Spleen (tissue), 7 donors: ENCODE results near the gene ETFB.

Experiments used
- CTCF ChIP-seq, 11 experiments: fragments of 200-600 bp in 7 of 11; fragments of 450-650 bp in 4 of 11; sonication (generic) in 4 of 11; IDR thresholded peaks in 8 of 11; conservative IDR thresholded peaks in 3 of 11; 1 replicate in 7 of 11; 2 replicates in 4 of 11; pipeline versions ENCODE4 v1.4.0 to v1.8.0; 2016 to 2021; ENCODE audit warnings: antibody characterized with exemption in 11 of 11, inconsistent platforms in 4 of 11, mild to moderate bottlenecking in 1 of 11
- POLR2A ChIP-seq, 3 donors: fragments of 450-650 bp; IDR thresholded peaks; one replicate each; pipeline ENCODE4 v1.5.1; 2017; ENCODE audit warnings: antibody characterized with exemption in 3 of 3, mild to moderate bottlenecking in 1 of 3
- donor health status: DM: no; HTN: no; CAD: no; lungs with moderate emphysema.
- donor health status: DM: no; HTN: no; CAD: no.
- donor health status: DM: no; HTN: no; CAD: no.

- TF ChIP-seq CTCF (IDR thresholded peaks at IDR 0.05 in 8 of 11, conservative IDR thresholded peaks at IDR 0.05 in 3 of 11): no peak
- TF ChIP-seq POLR2A (IDR thresholded peaks at IDR 0.05): no peak
Observed at GRCh38 chr19:51317376-51317775, 48.8 kb downstream of the ETFB start.
